ENCODE data around the gene ADCK2.
A peak's percentile ranks its signal among the peaks of the same experiment; 100 is the strongest.
"Not testable (repeated sequence)": the region's sequence is repeated elsewhere in the genome, so short reads cannot be mapped to it uniquely, and the experiment has no call there.

ADCK2 gene

GRCh38 chr7:140675726-140676125, 3.0 kb downstream of the ADCK2 start:
- DNase-seq, result no peak

DNA sequence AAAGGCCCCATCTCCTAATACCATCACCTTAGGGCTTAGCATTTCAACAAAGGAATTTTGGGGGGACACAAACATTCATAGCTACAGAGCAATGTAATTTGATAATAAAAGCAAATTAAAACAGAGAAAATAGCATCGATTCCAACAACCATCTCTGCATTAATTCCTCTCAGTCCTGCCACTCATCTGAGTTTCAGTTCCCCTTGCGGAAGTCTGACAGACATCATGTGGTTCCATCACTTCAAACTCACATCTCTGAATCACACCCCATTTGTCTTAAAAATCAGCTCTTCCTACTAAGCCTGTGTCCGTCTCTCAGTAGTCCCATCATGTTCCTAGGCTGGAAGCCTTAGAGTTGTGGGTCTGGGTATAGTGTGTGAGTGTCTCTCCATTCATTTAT, 3.6 kb downstream of the ADCK2 start:
- no peak for DNase-seq

- not testable (repeated sequence) for DNase-seq
Measured at GRCh38 chr7:140676956-140677355, 4.2 kb downstream of the ADCK2 start.

- no peak for DNase-seq
Measured at GRCh38 chr7:140677496-140677895, 4.8 kb downstream of the ADCK2 start.

DNA sequence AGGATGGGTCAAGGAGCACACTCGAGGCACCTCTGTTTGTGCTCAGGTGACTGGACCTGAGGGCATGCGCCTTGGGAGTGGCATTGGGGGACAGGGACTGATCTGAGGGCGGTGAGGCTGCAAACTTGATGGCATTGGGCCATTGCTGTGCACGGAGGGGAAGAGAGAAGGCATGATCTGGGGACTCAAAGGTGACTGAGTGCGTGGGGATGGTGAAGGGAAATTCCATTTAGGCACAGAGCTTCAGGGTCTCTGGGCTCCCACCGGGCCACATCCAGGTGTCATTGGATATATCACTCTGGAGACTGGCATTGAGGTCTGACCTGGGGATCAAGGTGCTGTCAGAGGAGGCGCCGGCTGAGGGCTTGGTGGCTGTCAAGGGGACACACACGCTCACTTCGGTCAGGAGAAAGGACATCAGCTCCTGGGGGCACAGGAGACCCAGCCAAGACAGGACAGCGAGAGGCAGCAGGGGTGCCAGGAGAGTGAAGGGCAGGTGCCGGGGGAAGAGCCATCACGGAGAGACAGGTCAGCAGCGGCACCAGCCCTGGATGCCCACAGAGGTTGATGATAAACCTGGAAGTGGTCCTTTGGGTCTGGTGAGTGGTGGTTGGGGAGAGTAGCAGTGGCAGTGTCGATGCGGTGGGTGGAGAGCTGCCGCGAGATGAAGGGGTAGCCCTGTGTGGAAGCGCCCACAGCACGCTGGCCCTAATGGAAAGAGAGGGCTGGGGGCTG, 5.5 kb downstream of the ADCK2 start:
- no peak for DNase-seq

DNA sequence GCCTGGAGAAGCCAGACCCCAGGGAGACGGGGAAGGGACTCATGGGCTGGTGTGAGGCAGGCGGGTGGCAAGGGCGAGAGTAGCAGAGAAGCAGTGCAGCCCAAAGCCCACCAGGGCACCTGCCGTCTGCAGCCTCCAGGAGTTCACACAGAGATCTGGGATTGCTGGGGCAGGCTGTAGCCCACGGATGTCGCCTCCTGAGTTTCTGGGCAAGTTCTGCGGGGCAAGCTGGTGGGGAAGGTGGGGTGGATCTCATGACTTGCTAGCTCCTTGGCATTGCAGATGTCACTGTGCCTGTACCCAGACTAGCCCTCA, 6.0 kb downstream of the ADCK2 start:
- no peak for DNase-seq

DNA sequence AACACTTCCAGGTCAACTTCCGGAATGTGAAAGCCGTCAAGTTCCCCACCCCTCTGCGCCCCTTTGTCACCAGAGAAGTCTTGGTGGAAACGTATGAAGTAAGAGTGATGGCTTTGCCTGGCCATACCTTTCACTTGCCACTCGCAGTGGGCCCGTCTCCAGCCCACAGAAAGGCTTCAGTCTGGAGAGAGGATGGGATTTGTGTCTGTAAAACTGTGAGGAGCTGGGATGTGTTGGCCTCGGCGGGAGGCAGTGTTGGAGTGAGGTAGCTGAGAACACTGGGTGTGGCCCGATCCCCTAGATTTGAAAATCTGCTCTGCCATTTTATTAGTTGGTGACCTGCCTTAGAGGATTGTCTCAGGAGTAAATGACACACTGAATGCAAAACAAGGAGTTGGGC, 6.4 kb downstream of the ADCK2 start:
- DNase-seq, result no peak

GRCh38 chr7:140680886-140681285, 8.1 kb downstream of the ADCK2 start:
- no peak for DNase-seq

GRCh38 chr7:140681766-140682165, 9.0 kb downstream of the ADCK2 start:
- DNase-seq, result no peak

DNA sequence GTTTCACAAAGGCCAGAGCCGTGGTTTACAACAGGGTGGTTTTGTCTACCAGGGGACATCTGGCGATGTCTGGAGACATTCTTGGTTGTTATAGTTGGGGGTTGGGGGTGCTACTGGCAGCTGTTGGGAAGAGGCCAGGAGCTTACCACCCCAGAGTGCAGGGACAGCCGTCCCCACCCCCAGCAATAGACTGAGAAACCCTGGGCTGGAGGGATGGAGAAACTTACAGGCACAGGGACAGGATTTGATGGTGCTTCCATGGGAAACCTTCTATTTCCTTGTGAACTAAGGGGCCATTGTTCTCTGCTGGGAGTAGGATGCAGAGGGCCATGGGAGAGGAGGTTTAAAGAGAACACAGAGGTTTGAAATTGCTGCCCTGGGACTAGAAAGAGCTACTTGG, 10.9 kb downstream of the ADCK2 start:
- no peak for DNase-seq

DNA sequence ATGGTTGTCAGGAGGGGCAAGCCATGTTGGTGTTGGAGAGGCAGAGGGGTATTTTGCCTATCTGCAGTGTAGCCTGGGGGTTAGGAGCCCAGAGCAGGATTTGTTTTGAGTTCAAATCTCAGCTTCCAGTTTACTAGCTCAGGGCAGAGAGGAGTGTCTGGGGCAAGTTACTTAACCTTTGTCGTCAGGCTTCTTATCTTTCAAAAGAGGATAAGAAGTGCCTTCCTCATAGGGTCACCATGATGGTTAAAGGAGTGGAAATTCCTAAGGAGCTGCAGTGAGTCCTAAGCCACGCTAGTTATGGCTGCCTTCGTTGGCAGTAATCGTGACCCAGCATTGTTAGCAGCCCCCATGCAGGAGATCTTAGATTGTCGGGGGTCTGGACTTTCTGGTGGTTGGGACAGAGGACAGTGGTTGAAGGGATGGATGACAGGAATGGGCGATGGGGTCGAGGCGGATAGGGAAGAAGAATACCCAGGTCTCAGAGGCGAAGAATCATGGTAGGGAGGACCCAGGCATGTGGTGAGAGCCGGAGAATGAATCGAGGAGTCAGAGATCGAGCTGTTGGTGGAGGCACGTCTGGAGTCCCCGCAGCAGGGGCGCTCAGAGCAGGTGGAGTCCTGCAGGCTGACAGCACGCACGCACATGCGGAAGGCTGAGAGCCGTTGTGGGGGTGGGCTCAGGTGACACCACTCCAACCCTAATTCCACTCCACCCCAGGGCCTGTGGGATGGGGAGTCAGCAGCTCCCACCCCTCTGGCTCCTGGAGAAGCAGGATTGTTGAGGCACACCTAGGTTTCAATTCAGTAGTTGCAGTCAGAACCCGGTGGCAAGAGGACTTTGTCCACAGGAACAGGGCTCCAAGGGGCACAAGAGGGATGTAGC, 11.6 kb downstream of the ADCK2 start:
- DNase-seq, result no peak

GRCh38 chr7:140685407-140686087, 12.8 kb downstream of the ADCK2 start:
- no peak for DNase-seq

DNA sequence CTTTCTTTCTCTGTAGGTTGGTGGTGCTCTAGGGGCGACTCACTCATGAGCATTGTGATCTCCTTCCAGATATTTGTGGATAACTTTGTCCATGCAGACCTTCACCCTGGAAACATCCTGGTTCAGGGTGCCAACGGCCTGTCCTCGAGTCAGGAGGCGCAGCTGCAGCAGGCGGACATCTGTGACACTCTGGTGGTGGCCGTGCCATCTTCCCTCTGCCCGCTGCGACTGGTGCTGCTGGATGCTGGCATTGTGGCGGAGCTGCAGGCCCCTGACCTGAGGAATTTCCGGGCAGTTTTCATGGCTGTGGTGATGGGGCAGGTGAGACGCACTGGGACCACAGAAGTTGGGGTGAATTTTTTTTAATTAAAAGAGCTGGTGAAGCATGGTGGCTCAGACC, 14.2 kb downstream of the ADCK2 start:
- no peak for DNase-seq

GRCh38 chr7:140688341-140688740, 15.6 kb downstream of the ADCK2 start:
- no peak for DNase-seq

GRCh38 chr7:140689199-140690152, 16.7 kb downstream of the ADCK2 start:
- DNase-seq, result no peak

GRCh38 chr7:140691376-140692045, 18.8 kb downstream of the ADCK2 start:
- no peak for DNase-seq

GRCh38 chr7:140693849-140694248, 21.1 kb downstream of the ADCK2 start:
- DNase-seq, result not testable (repeated sequence)

DNA sequence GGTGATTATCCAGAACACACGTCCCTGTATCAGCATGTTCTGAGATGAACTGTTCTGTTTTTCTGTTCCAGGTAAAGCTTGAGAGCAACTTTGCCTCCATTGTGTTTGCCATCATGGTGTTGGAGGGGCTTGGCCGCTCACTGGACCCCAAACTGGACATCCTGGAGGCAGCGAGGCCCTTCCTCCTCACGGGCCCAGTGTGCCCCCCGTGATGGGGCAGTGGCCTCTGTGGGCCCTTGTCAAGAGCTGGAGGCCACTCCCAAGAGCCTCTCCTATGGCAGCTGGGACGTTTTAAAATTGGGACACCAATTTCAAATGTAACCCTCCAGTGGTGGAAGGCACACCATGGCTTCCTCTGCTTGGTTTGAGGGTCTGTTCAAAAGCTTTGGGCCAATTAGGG, 21.8 kb downstream of the ADCK2 start:
- DNase-seq, result no peak

DNA sequence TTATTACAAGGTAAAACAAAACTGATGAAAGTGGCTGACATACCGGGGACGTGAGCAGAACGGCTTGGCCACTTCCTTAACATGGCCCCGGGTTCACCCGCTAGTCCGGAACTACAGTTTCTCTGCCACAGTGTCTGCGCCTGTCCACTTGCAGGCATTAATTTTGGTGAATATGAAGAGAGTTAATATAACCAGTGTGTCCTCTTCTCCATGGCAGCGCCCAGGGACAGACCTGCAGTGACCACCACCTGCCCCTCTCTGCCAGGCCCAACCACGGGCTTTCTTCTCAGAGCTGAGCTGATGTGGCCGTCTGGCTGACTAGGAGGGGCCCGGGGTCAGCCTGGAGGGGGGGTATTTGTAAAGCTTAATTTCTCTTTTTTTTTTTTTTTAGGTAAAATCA, 22.6 kb downstream of the ADCK2 start:
- DNase-seq, result no peak

DNA sequence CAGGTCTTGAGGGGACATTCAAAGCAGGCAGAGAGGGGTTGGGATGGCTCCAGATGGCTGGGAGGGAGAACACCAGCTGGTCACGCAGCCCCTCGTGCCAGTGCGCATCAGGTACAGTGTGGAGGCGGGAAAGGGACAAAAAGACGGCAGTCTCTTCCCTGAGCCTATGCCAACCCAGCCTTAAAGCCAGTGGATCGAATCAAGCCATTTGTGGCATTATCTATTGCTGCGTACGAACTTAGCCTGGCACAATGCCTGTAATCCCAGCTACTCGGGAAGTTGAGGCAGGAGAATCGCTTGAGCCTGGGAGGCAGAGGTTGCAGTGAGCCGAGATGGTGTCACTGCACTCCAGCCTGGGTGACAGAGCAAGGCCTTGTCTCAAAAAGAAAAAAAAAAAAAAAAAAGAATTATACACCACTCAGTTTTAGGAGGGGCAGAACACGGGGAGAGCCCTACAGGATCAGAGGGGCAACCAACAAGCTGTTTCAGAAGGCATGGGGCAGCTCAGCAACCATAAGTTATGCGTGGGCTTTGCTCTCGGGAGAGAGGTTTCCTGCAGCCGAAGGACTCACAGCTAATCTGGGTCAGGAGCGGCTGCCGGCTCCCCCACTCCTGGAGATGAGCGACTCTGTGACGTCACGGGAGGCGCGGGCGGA, 23.4 kb downstream of the ADCK2 start:
- peak; percentile 97 for DNase-seq

DNA sequence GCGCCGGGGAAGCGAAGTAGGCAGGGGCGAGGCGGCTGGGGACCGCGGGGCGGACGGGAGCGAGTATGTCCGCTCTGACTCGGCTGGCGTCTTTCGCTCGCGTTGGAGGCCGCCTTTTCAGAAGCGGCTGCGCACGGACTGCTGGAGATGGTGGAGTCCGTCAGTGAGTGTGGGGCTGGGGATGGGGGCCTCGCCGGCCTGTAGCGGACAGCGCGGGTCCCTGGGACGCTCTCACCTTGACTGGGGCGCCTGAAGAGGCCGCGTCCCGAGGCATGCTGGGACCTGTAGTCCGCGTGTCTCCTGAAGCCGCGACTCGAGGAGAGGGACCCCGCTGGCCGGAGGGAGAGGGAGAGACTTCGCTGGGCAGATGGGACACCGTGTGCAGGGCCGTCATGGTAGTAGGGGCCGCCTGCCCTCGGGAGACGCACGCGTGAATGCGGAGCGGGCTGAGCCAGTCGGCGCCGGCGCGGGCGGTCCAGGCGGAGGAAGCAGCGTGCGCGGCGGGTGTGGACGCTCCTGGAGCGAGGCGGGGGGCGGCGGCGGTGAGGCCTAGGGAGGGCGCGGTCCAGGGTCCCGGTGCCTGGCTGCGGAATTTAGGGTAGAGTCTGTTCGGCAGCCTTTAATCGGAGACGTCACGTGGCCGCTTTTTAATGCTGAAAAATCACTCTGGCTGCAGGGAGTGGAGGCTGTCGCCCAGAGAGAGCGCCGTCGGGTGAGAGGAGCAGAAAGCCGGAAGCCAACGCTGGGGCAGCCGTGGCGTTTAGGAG, 24.1 kb downstream of the ADCK2 start, which contains the start of gene NDUFB2:
Gene NDUFB2, plus strand, starts transcription at position 29 of the 767 bp plus-strand sequence. Its CDS starts 37 bp downstream, at position 66.
- peak; percentile 80 for DNase-seq
